ENCODE results near the gene ERG.

DNA sequence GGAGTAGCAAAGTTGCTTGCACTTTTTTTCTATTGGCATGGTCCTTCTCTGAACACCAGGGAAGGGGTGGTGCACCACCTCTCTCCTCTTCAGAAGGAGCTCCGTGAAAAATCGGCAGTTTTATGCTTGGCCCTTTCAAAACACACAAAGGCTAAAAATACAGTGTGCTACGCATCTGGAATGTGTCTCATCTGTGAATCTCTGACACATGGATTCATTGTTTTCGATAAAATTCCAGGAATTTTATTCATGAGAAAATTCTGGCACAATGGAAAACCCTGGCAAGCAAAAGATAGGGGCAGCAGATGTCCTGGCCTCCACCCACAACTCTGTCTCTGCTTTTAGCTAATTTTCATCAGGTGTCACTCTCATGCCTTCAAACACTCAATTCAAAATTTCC is 42.9 kb downstream of the ERG start:
- no peak for TF ChIP-seq POLR2A (IDR thresholded peaks at IDR 0.05; ENCODE audit: low read length)
- no peak for TF ChIP-seq GATA1 (IDR thresholded peaks at IDR 0.05; ENCODE audit: low read depth, low read length)
